ENCODE measurements around the gene HP. TPM values are rescaled to one million over a fixed set of nuclear protein-coding genes. Genes with fewer than 3 reads are reported as not detected.

HP gene
- total and polyA plus RNA-seq, 2 of the 8 experiments (the other 6 are each of a cell fraction or from before 2014, with no cell fraction given): not detected

- peak; percentile 56; the same call in 1 of the 2 replicates for TF ChIP-seq ATF2 (IDR thresholded peaks at IDR 0.05; ENCODE audit: low read length)
- peak; percentile 74 for TF ChIP-seq SP2 (IDR thresholded peaks at IDR 0.05; ENCODE audit: low read length)
- peak; percentile 54 for TF ChIP-seq KDM4A (IDR thresholded peaks at IDR 0.05; ENCODE audit: low read depth, low read length, severe bottlenecking)
- peak; percentile 39; the same call in 1 of the 2 replicates for TF ChIP-seq RBBP5 (IDR thresholded peaks at IDR 0.05; ENCODE audit: borderline replicate concordance, low read depth, low read length)
- TF ChIP-seq RFX5 (IDR thresholded peaks at IDR 0.05; ENCODE audit: borderline replicate concordance, low read depth, low read length): no peak
- TF ChIP-seq SP1 (IDR thresholded peaks at IDR 0.05; ENCODE audit: low read depth, low read length): peak; percentile 84; the same call in 1 of the 2 replicates
- TF ChIP-seq FOSL1 (IDR thresholded peaks at IDR 0.05; ENCODE audit: insufficient read depth, low read depth, low read length): no peak
- peak; percentile 39 for TF ChIP-seq ASH2L (IDR thresholded peaks at IDR 0.05; ENCODE audit: low read length)
- TF ChIP-seq JUND (IDR thresholded peaks at IDR 0.05; ENCODE audit: low read length): no peak
- TF ChIP-seq ZNF274 (IDR thresholded peaks at IDR 0.05; ENCODE audit: borderline replicate concordance, extremely low read depth, low read length): no peak
- TF ChIP-seq, protein P1, sequence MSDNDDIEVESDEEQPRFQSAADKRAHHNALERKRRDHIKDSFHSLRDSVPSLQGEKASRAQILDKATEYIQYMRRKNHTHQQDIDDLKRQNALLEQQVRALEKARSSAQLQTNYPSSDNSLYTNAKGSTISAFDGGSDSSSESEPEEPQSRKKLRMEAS (IDR thresholded peaks at IDR 0.05): peak; percentile 21; the same call in 1 of the 2 replicates
- TF ChIP-seq TAF1 (IDR thresholded peaks at IDR 0.05; ENCODE audit: low read depth, low read length): peak; percentile 93
Measured at GRCh38 chr16:72093448-72094265, 39.4 kb downstream of the HP start, which contains the start of the genes DHX38 and TXNL4B (continued).

All from H1 (cell line).